ENCODE data around the gene BBS1. TPM values are rescaled to one million over a fixed set of nuclear protein-coding genes. Genes with fewer than 3 reads are reported as not detected.
A peak's percentile ranks its signal among the peaks of the same experiment; 100 is the strongest.
"Not testable (repeated sequence)": the region's sequence is repeated elsewhere in the genome, so short reads cannot be mapped to it uniquely, and the experiment has no call there.

The BBS1 gene
- total RNA-seq, 2 experiments from 2014 or later = 14.7 to 15.7 TPM

DNA sequence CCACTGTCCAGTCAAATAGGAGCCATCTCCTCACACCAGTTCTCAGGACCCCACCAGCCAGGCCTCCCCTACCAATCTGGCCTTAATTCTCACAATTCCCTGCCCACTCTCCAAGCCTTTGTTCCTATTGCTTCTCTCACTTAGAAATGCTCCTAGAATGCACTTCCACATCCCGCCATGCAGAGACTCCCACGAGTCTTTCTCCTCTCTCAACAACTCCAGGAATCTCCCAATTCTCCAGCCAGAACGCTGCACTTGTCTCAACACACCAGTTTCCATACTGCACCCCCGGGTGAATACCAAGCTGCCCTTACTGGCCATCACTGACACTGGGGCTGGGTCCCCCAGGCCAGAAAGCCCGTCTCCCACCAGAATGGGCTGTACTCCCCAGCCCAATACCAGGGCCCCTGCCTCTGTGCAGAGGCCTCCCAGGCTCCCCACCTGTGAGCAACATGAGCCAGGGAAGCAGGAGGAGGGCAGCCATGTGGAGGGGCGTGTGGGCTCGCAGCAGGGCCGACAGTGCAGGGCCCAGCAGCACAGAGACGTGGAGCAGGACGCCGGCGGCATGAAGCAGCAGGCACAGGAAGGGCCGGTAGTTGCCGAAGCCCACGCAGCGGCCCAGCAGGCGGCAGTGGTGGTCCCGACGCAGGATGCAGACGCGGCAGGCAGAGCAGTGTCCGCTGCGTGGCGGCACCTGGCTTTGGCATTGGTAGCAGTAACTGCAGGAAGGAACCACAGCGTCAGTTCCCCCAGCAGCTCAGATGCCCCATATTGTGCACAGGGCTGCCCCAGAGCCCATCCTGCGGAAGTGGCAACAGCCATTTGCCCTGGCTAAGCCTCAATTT lies 33.0 kb downstream of the BBS1 start:
- peak; percentile 95 for DNase-seq (ENCODE audit: low spot score)
- TF ChIP-seq, protein P1, sequence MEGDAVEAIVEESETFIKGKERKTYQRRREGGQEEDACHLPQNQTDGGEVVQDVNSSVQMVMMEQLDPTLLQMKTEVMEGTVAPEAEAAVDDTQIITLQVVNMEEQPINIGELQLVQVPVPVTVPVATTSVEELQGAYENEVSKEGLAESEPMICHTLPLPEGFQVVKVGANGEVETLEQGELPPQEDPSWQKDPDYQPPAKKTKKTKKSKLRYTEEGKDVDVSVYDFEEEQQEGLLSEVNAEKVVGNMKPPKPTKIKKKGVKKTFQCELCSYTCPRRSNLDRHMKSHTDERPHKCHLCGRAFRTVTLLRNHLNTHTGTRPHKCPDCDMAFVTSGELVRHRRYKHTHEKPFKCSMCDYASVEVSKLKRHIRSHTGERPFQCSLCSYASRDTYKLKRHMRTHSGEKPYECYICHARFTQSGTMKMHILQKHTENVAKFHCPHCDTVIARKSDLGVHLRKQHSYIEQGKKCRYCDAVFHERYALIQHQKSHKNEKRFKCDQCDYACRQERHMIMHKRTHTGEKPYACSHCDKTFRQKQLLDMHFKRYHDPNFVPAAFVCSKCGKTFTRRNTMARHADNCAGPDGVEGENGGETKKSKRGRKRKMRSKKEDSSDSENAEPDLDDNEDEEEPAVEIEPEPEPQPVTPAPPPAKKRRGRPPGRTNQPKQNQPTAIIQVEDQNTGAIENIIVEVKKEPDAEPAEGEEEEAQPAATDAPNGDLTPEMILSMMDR (conservative IDR thresholded peaks at IDR 0.05; ENCODE audit: low read length) = peak; percentile 83
- TF ChIP-seq EZH2phosphoT487 (IDR thresholded peaks at IDR 0.05; ENCODE audit: borderline replicate concordance, low read depth, low read length) = no peak
- Histone ChIP-seq H3K9me3 (ENCODE audit: low read length) (no peaks in the 10 kb centered on the region), H3K79me2 (ENCODE audit: insufficient read depth, low read depth, low read length) (peaks cover 9% of the 10 kb centered on the region; the same call in 1 of the 2 replicates), H4K20me1 (ENCODE audit: insufficient read depth, low read length) (no peaks in the 10 kb centered on the region), H3K27ac (ENCODE audit: low read depth, low read length, poor library complexity, severe bottlenecking) (peak overlapping the region; percentile 79), H2AFZ (ENCODE audit: low read length) (peak overlapping the region; percentile 49; the same call in 1 of the 2 replicates), H3K4me3 (ENCODE audit: low read depth, low read length, poor library complexity, severe bottlenecking) (peak overlapping the region; percentile 89), H3K4me2 (ENCODE audit: low read length) (peak overlapping the region; percentile 86), H3K9me2 (ENCODE audit: insufficient read depth, low read length) (no peaks in the 10 kb centered on the region), H3K36me3 (ENCODE audit: insufficient read depth, low read length) (peaks cover 13% of the 10 kb centered on the region), H3K4me1 (ENCODE audit: insufficient read depth, low read length, poor library complexity, severe bottlenecking) (peaks cover 33% of the 10 kb centered on the region)
- no TSS peak for BruUV-seq (replicated peaks)
- intact Hi-C loops (cut with micrococcal nuclease; ENCODE audit: unreplicated experiment) = loop anchor here (1.0 to 5.0 kb wide), 2 partner anchors 74 to 135 kb away; partner anchors contain the start of gene RBM14
- CTCF ChIA-PET (ENCODE audit: unreplicated experiment) = no interaction called here
- POLR2A ChIA-PET = no interaction called here

GRCh38 chr11:66544952-66545351 lies 34.5 kb downstream of the BBS1 start:
- BruUV-seq (replicated peaks) = TSS peak; percentile 75
- Histone ChIP-seq H3K4me3 (ENCODE audit: low read depth, low read length, poor library complexity, severe bottlenecking) (peak overlapping the region; percentile 89), H3K27ac (ENCODE audit: low read depth, low read length, poor library complexity, severe bottlenecking) (peak overlapping the region; percentile 79), H3K4me1 (ENCODE audit: insufficient read depth, low read length, poor library complexity, severe bottlenecking) (peaks cover 33% of the 10 kb centered on the region), H3K36me3 (ENCODE audit: insufficient read depth, low read length) (peaks cover 13% of the 10 kb centered on the region), H2AFZ (ENCODE audit: low read length) (peak overlapping the region; percentile 88), H3K4me2 (ENCODE audit: low read length) (peak overlapping the region; percentile 86)
- CTCF ChIA-PET (ENCODE audit: unreplicated experiment) = interaction anchor here (1.5 kb wide), 1 partner anchor 133 kb away, joined by 7 read pairs; the partner anchor contains the start of gene RBM4B
- peak; percentile 41 for DNase-seq (ENCODE audit: low spot score)
- not testable (repeated sequence) for H3K9me3 ChIP-seq (ENCODE audit: low read length); H3K9me2 ChIP-seq (ENCODE audit: insufficient read depth, low read length); H4K20me1 ChIP-seq (ENCODE audit: insufficient read depth, low read length); H3K79me2 ChIP-seq (ENCODE audit: insufficient read depth, low read depth, low read length)
- POLR2A ChIA-PET = interaction anchor here (0.6 to 2.8 kb wide), 3 partner anchors 11 to 133 kb away, joined by 4 to 11 read pairs (median 5); partner anchors contain the start of gene RBM4B
- intact Hi-C loops (cut with micrococcal nuclease; ENCODE audit: unreplicated experiment) = loop anchor here (5.0 kb wide), 1 partner anchor 72 kb away; the partner anchor contains the start of gene RBM14

GRCh38 chr11:66545701-66546367 lies 35.4 kb downstream of the BBS1 start, which contains the start of gene ZDHHC24:
Gene ZDHHC24 (minus strand): TSS chr11:66546048. CDS start chr11:66546003, 45 bp downstream.
- peak within 1 kb of the TSS; percentile 89 for H3K4me3 ChIP-seq (ENCODE audit: low read depth, low read length, poor library complexity, severe bottlenecking)
- peak within 1 kb of the TSS; percentile 86 for H3K4me2 ChIP-seq (ENCODE audit: low read length)
- peaks cover 9% of the 10 kb centered on the region; the same call in 1 of the 2 replicates for H3K79me2 ChIP-seq (ENCODE audit: insufficient read depth, low read depth, low read length)
- CTCF ChIA-PET (ENCODE audit: unreplicated experiment) = interaction anchor here (0.6 to 1.5 kb wide), 3 partner anchors 65 to 132 kb away, joined by 3 to 7 read pairs (median 3); partner anchors contain the start of genes MRPL11 and RBM4B
- peak within 1 kb of the TSS; percentile 79 for H3K27ac ChIP-seq (ENCODE audit: low read depth, low read length, poor library complexity, severe bottlenecking)
- DNase-seq (ENCODE audit: low spot score) = peak; percentile 91
- POLR2A ChIA-PET = interaction anchor here (0.8 to 2.8 kb wide), 5 partner anchors 12 to 132 kb away, joined by 3 to 11 read pairs (median 4); partner anchors contain the start of gene RBM4B
- no peaks in the 10 kb centered on the region for H4K20me1 ChIP-seq (ENCODE audit: insufficient read depth, low read length)
- TF ChIP-seq, protein P1 (conservative IDR thresholded peaks at IDR 0.05; ENCODE audit: low read length) = no peak
- no peak for TF ChIP-seq EZH2phosphoT487 (IDR thresholded peaks at IDR 0.05; ENCODE audit: borderline replicate concordance, low read depth, low read length)
- peaks cover 13% of the 10 kb centered on the region for H3K36me3 ChIP-seq (ENCODE audit: insufficient read depth, low read length)
- H3K9me3 ChIP-seq (ENCODE audit: low read length) = no peaks in the 10 kb centered on the region
- BruUV-seq (replicated peaks) = no TSS peak
- intact Hi-C loops (cut with micrococcal nuclease; ENCODE audit: unreplicated experiment) = loop anchor here (1.0 kb wide), 1 partner anchor 66 kb away; the partner anchor contains the start of gene DPP3
- peak within 1 kb of the TSS; percentile 88 for H2AFZ ChIP-seq (ENCODE audit: low read length)
- peaks cover 33% of the 10 kb centered on the region for H3K4me1 ChIP-seq (ENCODE audit: insufficient read depth, low read length, poor library complexity, severe bottlenecking)
- no peaks in the 10 kb centered on the region for H3K9me2 ChIP-seq (ENCODE audit: insufficient read depth, low read length)
